HFFc6 (cell line): ENCODE measurements around the gene DOCK2. TPM values are rescaled to one million over a fixed set of nuclear protein-coding genes. Genes with fewer than 3 reads are reported as not detected.

Experiments used
- DNase-seq: peaks from one replicate; pipeline ENCODE4 v3.0.0-alpha.2; 2018
- H3K27ac Mint-ChIP-seq: 2 replicates; pipeline ENCODE4 v1.8.0; 2020; ENCODE audit warnings: mild to moderate bottlenecking, mixed read lengths
- H3K27me3 Mint-ChIP-seq: 2 replicates; pipeline ENCODE4 v1.8.0; 2021; ENCODE audit warnings: mild to moderate bottlenecking, moderate library complexity, mixed read lengths; ENCODE audit not compliant: insufficient read depth
- H3K36me3 Mint-ChIP-seq: 2 replicates; pipeline ENCODE4 v1.8.0; 2021; ENCODE audit warnings: low read depth, mixed read lengths
- H3K4me1 Mint-ChIP-seq: 2 replicates; pipeline ENCODE4 v1.8.0; 2020; ENCODE audit warnings: low read depth, mixed read lengths
- H3K4me3 Mint-ChIP-seq: 2 replicates; pipeline ENCODE4 v1.8.0; 2020; ENCODE audit warnings: mild to moderate bottlenecking, moderate library complexity, mixed read lengths
- H3K9me3 Mint-ChIP-seq: 2 replicates; pipeline ENCODE4 v1.8.0; 2020; ENCODE audit warnings: mild to moderate bottlenecking, mixed read lengths
- total RNA-seq, 6 experiments: library from RNA; stranded (reverse); fragmentation: NEBNext Ultra II Directional; extraction: Animal tissue kit (Norgen Biotek cat#: 25700); gene quantifications; 2 replicates in 1 of 6; 3 replicates in 5 of 6; pipeline ENCODE4 v1.2.3, GENCODE V29; 2021
- TF ChIP-seq, protein P1 (sequence below): fragments of 200-600 bp; sonication (generic); IDR thresholded peaks from 2 replicates; pipeline ENCODE4 v1.5.0; 2021; ENCODE audit warnings: antibody characterized with exemption, mild to moderate bottlenecking

DOCK2 gene
- total RNA-seq, 6 experiments from 2014 or later: 1.4 to 6.5 (median 3.0) TPM

DNA sequence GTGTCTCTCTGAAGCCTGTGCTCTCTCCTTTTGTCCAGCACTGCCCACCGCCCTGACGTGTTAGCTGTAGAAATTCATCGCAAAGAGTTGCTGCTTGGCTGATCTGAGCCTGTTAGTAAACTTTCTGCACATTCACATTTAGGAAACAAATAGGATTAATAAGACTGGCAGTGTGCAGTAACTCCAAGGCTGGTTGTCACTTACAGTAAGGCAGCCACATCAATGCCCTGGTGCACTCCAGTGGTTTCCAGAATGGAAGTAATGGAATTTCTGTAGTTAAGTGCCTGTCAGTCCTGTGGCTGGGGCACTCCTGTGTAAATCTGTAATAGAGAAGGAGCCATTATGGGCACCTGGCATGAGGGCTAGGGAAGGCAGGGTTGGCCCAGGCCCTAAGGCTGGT lies 70.6 kb downstream of the DOCK2 start:
- Mint-ChIP-seq H3K27ac (peak overlapping the region; percentile 91), H3K36me3 (no peaks in the 10 kb centered on the region), H3K9me3 (no peaks in the 10 kb centered on the region), H3K27me3 (peaks cover 1% of the 10 kb centered on the region; the same call in 1 of the 2 replicates), H3K4me3 (peak overlapping the region; percentile 28), H3K4me1 (peaks cover 72% of the 10 kb centered on the region)
- DNase-seq: no peak
- TF ChIP-seq, protein P1, sequence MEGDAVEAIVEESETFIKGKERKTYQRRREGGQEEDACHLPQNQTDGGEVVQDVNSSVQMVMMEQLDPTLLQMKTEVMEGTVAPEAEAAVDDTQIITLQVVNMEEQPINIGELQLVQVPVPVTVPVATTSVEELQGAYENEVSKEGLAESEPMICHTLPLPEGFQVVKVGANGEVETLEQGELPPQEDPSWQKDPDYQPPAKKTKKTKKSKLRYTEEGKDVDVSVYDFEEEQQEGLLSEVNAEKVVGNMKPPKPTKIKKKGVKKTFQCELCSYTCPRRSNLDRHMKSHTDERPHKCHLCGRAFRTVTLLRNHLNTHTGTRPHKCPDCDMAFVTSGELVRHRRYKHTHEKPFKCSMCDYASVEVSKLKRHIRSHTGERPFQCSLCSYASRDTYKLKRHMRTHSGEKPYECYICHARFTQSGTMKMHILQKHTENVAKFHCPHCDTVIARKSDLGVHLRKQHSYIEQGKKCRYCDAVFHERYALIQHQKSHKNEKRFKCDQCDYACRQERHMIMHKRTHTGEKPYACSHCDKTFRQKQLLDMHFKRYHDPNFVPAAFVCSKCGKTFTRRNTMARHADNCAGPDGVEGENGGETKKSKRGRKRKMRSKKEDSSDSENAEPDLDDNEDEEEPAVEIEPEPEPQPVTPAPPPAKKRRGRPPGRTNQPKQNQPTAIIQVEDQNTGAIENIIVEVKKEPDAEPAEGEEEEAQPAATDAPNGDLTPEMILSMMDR: no peak

DNA sequence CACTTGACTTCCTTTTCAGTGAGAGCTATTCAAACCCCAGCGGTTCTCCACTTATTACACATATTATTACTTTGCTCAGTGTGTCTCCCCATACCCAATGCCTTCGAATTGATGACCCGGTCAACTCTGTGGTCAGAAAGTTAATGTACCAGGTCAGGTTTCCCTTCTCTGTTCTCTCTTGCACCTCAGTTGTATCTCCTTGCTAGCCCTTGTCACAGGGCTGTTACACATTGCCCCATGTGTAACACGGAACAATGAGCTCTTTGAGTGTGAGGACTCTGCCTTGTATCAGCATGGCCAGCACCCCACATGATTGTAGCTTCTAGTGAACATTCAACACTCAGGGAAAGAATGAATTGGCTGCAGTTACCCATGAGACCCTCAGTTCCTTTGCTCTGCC lies 73.6 kb downstream of the DOCK2 start:
- peaks cover 51% of the 10 kb centered on the region for H3K4me1 Mint-ChIP-seq
- H3K27me3 Mint-ChIP-seq: peaks cover 1% of the 10 kb centered on the region; the same call in 1 of the 2 replicates
- H3K36me3 Mint-ChIP-seq: no peaks in the 10 kb centered on the region
- H3K4me3 Mint-ChIP-seq: no peak overlapping the region
- DNase-seq: no peak
- TF ChIP-seq, protein P1: no peak
- H3K9me3 Mint-ChIP-seq: no peaks in the 10 kb centered on the region
- H3K27ac Mint-ChIP-seq: no peak overlapping the region

DNA sequence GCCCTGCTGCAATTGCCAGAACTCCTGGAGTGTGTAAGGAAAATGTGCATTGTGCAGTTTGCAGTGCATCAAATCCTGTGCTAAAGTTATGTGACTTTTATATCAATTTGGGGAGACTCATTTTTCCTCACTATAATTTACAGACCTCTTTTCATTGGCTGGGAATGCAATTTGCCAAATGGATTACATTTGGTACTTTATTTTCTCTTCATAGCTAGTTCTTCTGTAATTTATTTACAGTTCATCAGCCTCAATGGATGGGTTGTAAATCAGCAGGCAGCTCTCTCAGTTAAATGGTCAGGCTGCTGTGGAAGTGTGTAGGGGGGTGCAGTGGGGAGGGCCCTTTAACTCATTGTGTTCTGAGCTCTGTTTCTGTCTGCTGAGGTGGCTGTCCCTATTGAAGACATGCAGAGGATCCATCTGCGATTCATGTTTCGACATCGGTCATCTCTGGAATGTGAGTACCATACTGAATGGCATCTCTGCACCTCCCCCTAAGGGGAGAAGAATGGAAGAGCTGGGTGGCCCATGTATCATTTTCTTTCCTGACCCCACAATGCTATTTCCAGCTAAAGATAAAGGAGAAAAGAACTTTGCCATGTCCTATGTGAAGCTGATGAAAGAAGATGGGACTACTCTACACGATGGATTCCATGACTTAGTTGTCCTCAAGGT lies 74.6 kb downstream of the DOCK2 start:
- H3K27ac Mint-ChIP-seq: peak overlapping the region; percentile 11; the same call in 1 of the 2 replicates
- no peaks in the 10 kb centered on the region for H3K9me3 Mint-ChIP-seq
- H3K27me3 Mint-ChIP-seq: peaks cover 1% of the 10 kb centered on the region; the same call in 1 of the 2 replicates
- no peaks in the 10 kb centered on the region for H3K36me3 Mint-ChIP-seq
- DNase-seq: no peak
- TF ChIP-seq, protein P1: no peak
- no peak overlapping the region for H3K4me3 Mint-ChIP-seq
- H3K4me1 Mint-ChIP-seq: peaks cover 51% of the 10 kb centered on the region

DNA sequence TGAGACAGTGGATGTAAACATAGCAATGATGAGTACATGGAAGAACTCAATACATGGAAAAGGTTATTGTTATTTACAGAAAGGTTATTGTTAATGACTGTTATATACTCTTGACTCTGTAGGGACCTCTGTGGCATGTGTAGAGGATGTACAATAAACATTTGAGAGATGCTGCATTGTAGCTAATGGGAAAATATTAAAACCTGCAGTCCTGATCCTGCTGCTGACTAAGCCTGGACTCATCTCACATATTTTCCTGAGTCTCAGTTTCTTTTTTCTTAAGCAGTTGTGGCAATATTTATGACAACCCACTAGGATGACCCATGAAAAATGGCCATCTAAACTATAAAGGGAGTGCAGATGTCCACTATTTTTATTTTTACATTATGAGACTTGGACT lies 75.4 kb downstream of the DOCK2 start:
- H3K36me3 Mint-ChIP-seq: no peaks in the 10 kb centered on the region
- H3K9me3 Mint-ChIP-seq: no peaks in the 10 kb centered on the region
- H3K27ac Mint-ChIP-seq: no peak overlapping the region
- peaks cover 1% of the 10 kb centered on the region; the same call in 1 of the 2 replicates for H3K27me3 Mint-ChIP-seq
- no peak overlapping the region for H3K4me3 Mint-ChIP-seq
- DNase-seq: no peak
- TF ChIP-seq, protein P1: no peak
- peaks cover 51% of the 10 kb centered on the region for H3K4me1 Mint-ChIP-seq

DNA sequence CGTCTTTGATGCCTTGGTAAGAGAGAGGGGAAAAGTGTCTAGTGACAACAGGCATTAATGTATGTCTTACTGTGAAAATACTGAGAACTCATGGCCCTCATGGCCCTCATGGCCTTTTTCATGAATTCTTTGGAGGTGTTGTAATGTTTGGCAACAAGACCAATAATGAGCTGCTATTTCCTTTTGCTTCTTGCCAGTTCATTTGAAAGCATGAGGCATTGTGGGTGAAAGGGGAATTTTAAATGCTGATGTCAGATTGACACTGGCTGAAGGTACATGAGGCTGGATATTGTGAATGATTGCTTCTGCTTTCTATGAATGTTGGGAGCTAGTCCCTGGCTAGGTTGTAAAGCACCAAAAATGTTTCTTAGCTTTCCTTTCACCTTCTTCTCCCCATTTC lies 79.2 kb downstream of the DOCK2 start:
- peaks cover 44% of the 10 kb centered on the region for H3K4me1 Mint-ChIP-seq
- H3K4me3 Mint-ChIP-seq: no peak overlapping the region
- H3K27ac Mint-ChIP-seq: peak overlapping the region; percentile 33; the same call in 1 of the 2 replicates
- H3K9me3 Mint-ChIP-seq: peaks cover 3% of the 10 kb centered on the region; the same call in 1 of the 2 replicates
- TF ChIP-seq, protein P1: no peak
- DNase-seq: peak; percentile 53
- peaks cover 5% of the 10 kb centered on the region for H3K36me3 Mint-ChIP-seq
- no peaks in the 10 kb centered on the region for H3K27me3 Mint-ChIP-seq
